ENCODE data around the gene WIPF2. TPM values are rescaled to one million over a fixed set of nuclear protein-coding genes. Genes with fewer than 3 reads are reported as not detected.

The WIPF2 gene
- total and polyA plus RNA-seq, 2 donors (not counting 3 experiments of a cell fraction or from before 2014, with no cell fraction given), result 8.4 to 30.4 TPM

- Histone ChIP-seq H3K4me2 (ENCODE audit: insufficient read depth, low read length) (no peak overlapping the region), H3K9me1 (replicated peaks; ENCODE audit: control insufficient read depth, extremely low read depth, insufficient read depth, low read length) (no peaks in the 10 kb centered on the region), H3K36me3 (ENCODE audit: control insufficient read depth in 2 of 2, extremely low read depth in 1 of 2, insufficient read depth in 2 of 2, low read length in 2 of 2) (no peaks in the 10 kb centered on the region), H2AFZ (ENCODE audit: low read depth, low read length) (no peak overlapping the region), H3K9me3 (replicated peaks; ENCODE audit: control insufficient read depth, insufficient read depth, low read length) (no peaks in the 10 kb centered on the region), H4K20me1 (replicated peaks; ENCODE audit: control insufficient read depth, extremely low read depth, insufficient read depth, low read length) (no peaks in the 10 kb centered on the region), H3K27ac (ENCODE audit: insufficient read depth, low read depth, low read length) (no peak overlapping the region), H3K4me1 (ENCODE audit: control insufficient read depth, extremely low read depth, insufficient read depth, low read length) (peaks cover 48% of the 10 kb centered on the region), H3K79me2 (ENCODE audit: control insufficient read depth, insufficient read depth, low read length) (no peaks in the 10 kb centered on the region), H3K4me3 (replicated peaks in 1 of 3; ENCODE audit: insufficient read depth in 1 of 3, low read depth in 1 of 3, low read length in 3 of 3) (no peak overlapping the region), H3K27me3 (ENCODE audit: control insufficient read depth in 2 of 2, insufficient read depth in 2 of 2, low read length in 2 of 2) (no peaks in the 10 kb centered on the region), H3K9ac (replicated peaks; ENCODE audit: extremely low read depth, insufficient read depth, low read length) (no peak overlapping the region)
- no peak for FAIRE-seq
- BruUV-seq (replicated peaks), result no TSS peak
- TF ChIP-seq JUN (IDR thresholded peaks at IDR 0.05; ENCODE audit: borderline replicate concordance, insufficient read depth, insufficient read length, low read depth) (no peak), CTCF (IDR thresholded peaks at IDR 0.05; ENCODE audit: extremely low read depth in 1 of 2, insufficient read depth in 1 of 2, low read depth in 1 of 2, low read length in 2 of 2) (no peak), GATA2 (IDR thresholded peaks at IDR 0.05; ENCODE audit: insufficient read depth, insufficient read length, low read depth, low read length) (no peak), FOS (IDR thresholded peaks at IDR 0.05; ENCODE audit: borderline replicate concordance, insufficient read depth, low read length) (no peak), EZH2 (IDR thresholded peaks at IDR 0.05; ENCODE audit: borderline replicate concordance, low read depth, low read length, severe bottlenecking) (no peak), MYC (IDR thresholded peaks at IDR 0.05; ENCODE audit: low read depth, low read length) (no peak), POLR2AphosphoS5 (IDR thresholded peaks at IDR 0.05; ENCODE audit: insufficient read depth, low read depth, low read length) (no peak), POLR2A (IDR thresholded peaks at IDR 0.05; ENCODE audit: low read depth, low read length) (no peak)
- TF ChIP-seq, protein P1, sequence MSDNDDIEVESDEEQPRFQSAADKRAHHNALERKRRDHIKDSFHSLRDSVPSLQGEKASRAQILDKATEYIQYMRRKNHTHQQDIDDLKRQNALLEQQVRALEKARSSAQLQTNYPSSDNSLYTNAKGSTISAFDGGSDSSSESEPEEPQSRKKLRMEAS (IDR thresholded peaks at IDR 0.05; ENCODE audit: insufficient read depth, insufficient read length), result no peak
- POLR2A ChIA-PET, result no interaction called here
- DNase-seq (ENCODE audit: low read depth, low spot score), result no peak
- dilution Hi-C loops (cut with MboI; ENCODE audit: extremely low pct_ligation_motif_present, low sequenced_read_pairs) (no loop called here), intact Hi-C loops (cut with micrococcal nuclease) (no loop called here)
- CTCF ChIA-PET, result interaction anchor here (0.8 to 15.6 kb wide), 5 partner anchors 7 to 46 kb away, joined by 3 to 530 read pairs (median 3); partner anchors contain the start of gene GJD3
These were observed 90.9 kb downstream of the WIPF2 start for GRCh38 chr17:40309949-40310510.

Measured in endothelial cell of umbilical vein (primary cell).